IgD-negative memory B cell (primary cell): ENCODE measurements around the gene PPP1R15B. TPM values are rescaled to one million over a fixed set of nuclear protein-coding genes. Genes with fewer than 3 reads are reported as not detected.

Experiments
- H3K27ac Mint-ChIP-seq, 3 donors: one replicate each; pipeline ENCODE4 v1.8.0; 2020 to 2022; ENCODE audit warnings: mild to moderate bottlenecking in 3 of 3, mixed read lengths in 3 of 3, moderate library complexity in 1 of 3
- H3K27me3 Mint-ChIP-seq: one replicate; pipeline ENCODE4 v1.8.0; 2021; ENCODE audit warnings: mixed read lengths
- H3K36me3 Mint-ChIP-seq: one replicate; pipeline ENCODE4 v1.8.0; 2020; ENCODE audit warnings: mild to moderate bottlenecking, mixed read lengths
- H3K4me1 Mint-ChIP-seq, 3 donors: one replicate each; pipeline ENCODE4 v1.8.0; 2020 to 2022; ENCODE audit warnings: mixed read lengths in 3 of 3, mild to moderate bottlenecking in 1 of 3
- H3K4me3 Mint-ChIP-seq, 4 donors: one replicate each; pipeline ENCODE4 v1.8.0; 2020 to 2022; ENCODE audit warnings: mild to moderate bottlenecking in 4 of 4, mixed read lengths in 4 of 4, moderate library complexity in 3 of 4
- H3K9me3 Mint-ChIP-seq, 3 donors: one replicate each; pipeline ENCODE4 v1.8.0; 2020 to 2021; ENCODE audit warnings: mixed read lengths in 3 of 3, mild to moderate bottlenecking in 1 of 3
- polyA plus RNA-seq: library from polyadenylated mRNA; unstranded; fragments of 300-500 nt; fragmentation: Illumina TruSeq; gene quantifications from one replicate; pipeline ENCODE4 v1.2.3, GENCODE V29; 2021

The PPP1R15B gene
- polyA plus RNA-seq, 1 donor from 2014 or later: 24.4 TPM

DNA sequence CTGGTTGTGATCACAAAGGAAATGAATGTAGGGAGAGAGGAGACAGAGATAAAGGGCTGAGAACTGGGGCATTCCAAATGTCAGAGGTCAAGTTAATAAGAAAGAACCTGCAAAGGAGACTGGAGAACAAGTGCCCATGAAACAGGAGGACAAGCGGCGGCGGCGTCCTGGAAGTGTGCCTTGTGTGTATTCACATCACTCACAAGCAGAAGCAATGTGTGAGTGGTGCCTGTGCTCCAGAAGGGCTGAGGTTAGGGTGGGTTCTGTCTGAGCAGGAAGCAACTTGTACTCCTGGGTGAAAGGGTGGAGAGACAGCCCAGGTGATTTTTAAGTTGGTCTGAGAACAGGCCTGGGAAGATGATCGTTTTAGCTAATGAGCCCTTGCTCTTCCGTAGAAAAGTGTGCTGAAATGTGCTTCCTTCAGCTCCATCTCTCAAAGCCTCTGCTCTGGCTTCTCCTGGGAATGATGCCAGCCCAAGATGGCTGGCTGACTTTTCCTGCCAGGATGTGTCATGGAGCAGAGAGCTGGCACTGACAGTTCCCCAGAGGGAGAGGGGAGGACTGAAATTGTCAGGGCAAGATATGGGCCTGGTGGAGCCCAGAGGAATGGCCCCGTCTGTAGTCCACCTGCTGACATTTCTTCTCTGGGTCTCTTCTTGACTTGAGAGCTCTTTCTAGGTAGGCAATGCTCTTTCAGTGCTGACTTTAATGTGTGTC, 26.8 kb downstream of the PPP1R15B start:
- H3K4me3 Mint-ChIP-seq: no peak overlapping the region
- H3K36me3 Mint-ChIP-seq: no peaks in the 10 kb centered on the region
- H3K9me3 Mint-ChIP-seq: no peaks in the 10 kb centered on the region
- H3K4me1 Mint-ChIP-seq: peaks cover 0 to 2% (median 0%) of the 10 kb centered on the region in 3 donors
- H3K27ac Mint-ChIP-seq: no peak overlapping the region
- H3K27me3 Mint-ChIP-seq: peaks cover 17% of the 10 kb centered on the region

- Mint-ChIP-seq H3K27ac (no peak overlapping the region), H3K9me3 (no peaks in the 10 kb centered on the region), H3K27me3 (peaks cover 25% of the 10 kb centered on the region), H3K4me3 (no peak overlapping the region), H3K36me3 (no peaks in the 10 kb centered on the region), H3K4me1 (peaks cover 1 to 4% (median 3%) of the 10 kb centered on the region in 3 donors)
These were observed 28.3 kb downstream of the PPP1R15B start for GRCh38 chr1:204383163-204383904.

GRCh38 chr1:204382714-204383083, 28.9 kb downstream of the PPP1R15B start:
- Mint-ChIP-seq H3K36me3 (no peaks in the 10 kb centered on the region), H3K27ac (no peak overlapping the region), H3K4me3 (no peak overlapping the region), H3K9me3 (no peaks in the 10 kb centered on the region), H3K4me1 (peaks cover 4 to 9% (median 7%) of the 10 kb centered on the region in 3 donors), H3K27me3 (peaks cover 28% of the 10 kb centered on the region)

DNA sequence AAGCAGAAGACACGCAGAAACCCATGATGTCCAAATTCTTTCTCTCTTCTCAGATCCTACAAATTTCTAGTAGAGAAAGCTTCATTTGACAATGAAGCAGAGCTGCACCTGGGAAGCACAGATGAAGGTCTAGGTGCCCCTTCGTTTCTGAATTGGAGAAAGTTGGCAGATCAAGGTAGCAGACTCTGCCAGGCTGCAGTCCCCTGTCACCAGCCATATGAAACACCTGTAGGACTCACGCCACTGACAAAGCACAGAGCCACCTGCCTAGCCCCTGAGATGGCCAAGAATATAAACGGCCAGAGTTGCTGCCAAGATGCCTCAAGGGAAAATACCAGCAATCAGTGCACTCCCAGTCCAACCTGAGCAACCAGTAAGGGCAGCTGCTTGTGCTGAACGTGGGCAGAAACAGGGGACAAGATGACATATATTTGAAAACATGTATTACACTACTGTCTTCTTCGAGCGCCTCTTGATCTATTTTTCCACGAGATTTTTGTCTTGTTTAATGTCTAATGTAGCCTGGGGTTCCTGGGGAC, 31.3 kb downstream of the PPP1R15B start:
- H3K27ac Mint-ChIP-seq: no peak overlapping the region

DNA sequence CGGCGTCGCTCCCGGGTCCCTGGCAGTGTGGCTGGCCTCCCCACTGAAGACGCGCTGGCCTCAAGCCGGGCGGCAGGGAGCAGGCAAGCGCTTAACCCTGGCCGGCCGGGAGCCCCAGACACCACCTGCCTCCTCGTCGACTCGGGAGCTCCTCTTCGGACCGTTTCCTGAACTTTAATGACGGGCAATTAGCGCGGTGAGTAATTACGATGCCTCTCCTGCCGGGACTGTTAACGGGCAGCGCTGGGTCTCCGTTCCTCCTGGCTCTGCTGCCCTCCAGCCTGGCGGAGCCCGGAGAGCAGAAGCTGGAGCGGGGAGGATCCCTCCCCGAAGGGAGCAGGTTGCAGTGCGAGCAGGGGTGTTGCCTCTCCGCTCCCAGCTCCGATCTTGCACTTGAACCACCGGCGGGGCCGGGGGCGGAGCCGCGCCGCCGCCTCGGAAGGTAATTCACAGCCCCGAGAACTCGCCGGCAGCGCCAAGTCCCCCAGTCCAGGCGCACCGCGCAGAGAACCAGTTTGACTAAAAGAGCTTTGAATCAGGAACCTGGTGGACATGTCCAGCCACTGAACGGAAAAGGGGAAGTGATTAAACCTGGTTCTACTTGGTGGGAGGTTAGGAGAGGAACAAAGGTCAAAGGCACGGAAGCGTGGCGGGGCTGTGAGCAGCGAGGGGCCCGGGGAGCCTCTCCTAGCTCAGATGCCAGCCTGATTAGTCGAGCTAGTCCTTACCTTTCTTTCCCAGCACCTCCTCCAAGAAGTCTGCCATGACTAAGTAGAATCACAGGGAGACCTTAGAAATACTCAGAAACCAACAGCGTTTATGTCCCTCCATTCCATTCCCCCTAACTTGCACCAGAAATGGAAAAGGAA, 33.6 kb downstream of the PPP1R15B start:
- Mint-ChIP-seq H3K4me1 (peaks cover 4 to 11% (median 11%) of the 10 kb centered on the region in 3 donors), H3K27me3 (peaks cover 38% of the 10 kb centered on the region), H3K36me3 (no peaks in the 10 kb centered on the region), H3K4me3 (peak overlapping the region; percentile 42 to 95 (median 80)), H3K27ac (peak overlapping the region in 1 of 3 donors; percentile 69), H3K9me3 (no peaks in the 10 kb centered on the region)

More for the DNA sequence above, 31.3 kb downstream of the PPP1R15B start:
- Mint-ChIP-seq H3K36me3 (no peaks in the 10 kb centered on the region), H3K27me3 (peaks cover 38% of the 10 kb centered on the region), H3K4me3 (peak overlapping the region in 2 of 4 donors; percentile 28 to 43), H3K9me3 (no peaks in the 10 kb centered on the region), H3K4me1 (peaks cover 4 to 11% (median 11%) of the 10 kb centered on the region in 3 donors)

DNA sequence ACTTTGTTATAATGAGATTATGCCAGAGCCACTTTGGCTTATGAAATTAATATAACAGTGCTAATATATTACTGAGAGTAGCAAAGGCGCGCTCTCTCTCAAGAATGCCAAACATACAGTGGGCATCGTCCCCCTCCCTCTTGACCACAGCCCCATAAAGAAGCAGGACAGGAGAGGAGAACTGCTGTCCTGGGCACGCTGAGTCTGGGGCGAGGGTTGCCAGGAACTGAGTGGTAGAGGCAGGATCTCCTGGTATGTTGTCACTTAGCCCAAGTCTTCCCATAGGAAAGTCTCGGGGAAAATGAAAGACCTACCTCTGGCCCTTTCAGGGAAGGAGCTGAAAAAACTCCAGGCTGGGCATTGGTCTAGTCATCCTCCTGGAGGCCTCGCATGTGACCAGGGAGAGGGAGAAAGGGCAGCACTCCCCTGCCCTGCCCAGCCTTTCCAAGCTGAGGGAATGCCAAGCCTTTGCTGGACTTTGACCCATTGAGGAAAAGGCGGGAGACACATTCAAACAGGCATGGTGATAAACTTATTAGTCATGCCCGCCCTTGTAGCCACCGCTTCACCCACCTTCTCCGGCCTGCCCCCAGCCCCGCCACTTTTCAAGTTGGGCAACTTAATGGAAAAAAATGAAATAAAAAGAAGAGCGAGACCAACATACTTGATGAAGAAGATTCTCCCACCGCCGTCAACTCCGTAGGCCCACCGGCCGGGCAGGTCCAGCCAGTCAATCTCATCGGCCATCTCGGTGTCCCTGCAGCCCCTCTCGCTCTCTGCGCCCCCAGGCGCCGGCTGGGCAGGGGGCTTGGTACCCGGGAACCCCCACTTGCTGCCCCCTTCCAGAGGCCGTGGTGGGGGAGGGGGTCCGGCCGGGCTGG, 34.5 kb downstream of the PPP1R15B start:
- peak overlapping the region in 3 of 4 donors; percentile 18 to 83 (median 83) for H3K4me3 Mint-ChIP-seq
- H3K9me3 Mint-ChIP-seq: no peaks in the 10 kb centered on the region
- peaks cover 4 to 11% (median 11%) of the 10 kb centered on the region in 3 donors for H3K4me1 Mint-ChIP-seq
- peaks cover 38% of the 10 kb centered on the region for H3K27me3 Mint-ChIP-seq
- no peaks in the 10 kb centered on the region for H3K36me3 Mint-ChIP-seq
- peak overlapping the region in 1 of 3 donors; percentile 25 for H3K27ac Mint-ChIP-seq

GRCh38 chr1:204376465-204376864, 35.2 kb downstream of the PPP1R15B start:
- peak overlapping the region in 2 of 4 donors; percentile 4 to 18 for H3K4me3 Mint-ChIP-seq
- peaks cover 34% of the 10 kb centered on the region for H3K27me3 Mint-ChIP-seq
- H3K9me3 Mint-ChIP-seq: no peaks in the 10 kb centered on the region
- peaks cover 4 to 11% (median 9%) of the 10 kb centered on the region in 3 donors for H3K4me1 Mint-ChIP-seq
- H3K27ac Mint-ChIP-seq: no peak overlapping the region
- no peaks in the 10 kb centered on the region for H3K36me3 Mint-ChIP-seq

GRCh38 chr1:204373911-204374310, 37.7 kb downstream of the PPP1R15B start:
- H3K4me3 Mint-ChIP-seq: no peak overlapping the region
- H3K27me3 Mint-ChIP-seq: peaks cover 17% of the 10 kb centered on the region

DNA sequence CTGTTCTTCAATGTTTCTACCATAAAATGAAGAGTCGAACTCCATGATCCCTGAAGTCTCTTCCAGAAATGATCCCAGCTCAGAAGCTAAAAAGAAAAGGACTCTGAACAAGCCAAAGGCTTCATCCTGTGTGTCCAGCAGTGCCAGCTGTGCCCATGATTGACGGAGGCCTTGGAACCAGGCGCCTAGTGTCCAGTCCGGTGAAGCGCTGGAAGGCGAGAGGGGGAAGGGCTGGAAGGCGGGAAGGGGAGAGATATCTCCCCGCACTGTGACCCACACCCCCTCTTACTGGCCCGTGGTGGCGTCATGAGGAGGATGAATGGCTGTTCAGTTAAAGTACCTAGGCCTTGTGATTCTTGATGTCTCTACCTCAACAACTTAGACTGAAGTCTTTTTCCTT, 41.4 kb downstream of the PPP1R15B start:
- peaks cover 5% of the 10 kb centered on the region for H3K27me3 Mint-ChIP-seq
- peak overlapping the region in 1 of 3 donors; percentile 18 for H3K27ac Mint-ChIP-seq
- no peaks in the 10 kb centered on the region for H3K9me3 Mint-ChIP-seq
- H3K36me3 Mint-ChIP-seq: no peaks in the 10 kb centered on the region
- no peak overlapping the region for H3K4me3 Mint-ChIP-seq
- peaks cover 0 to 8% (median 0%) of the 10 kb centered on the region in 3 donors for H3K4me1 Mint-ChIP-seq

More at GRCh38 chr1:204373911-204374310, 37.7 kb downstream of the PPP1R15B start:
- Mint-ChIP-seq H3K36me3 (no peaks in the 10 kb centered on the region), H3K27ac (no peak overlapping the region), H3K9me3 (no peaks in the 10 kb centered on the region), H3K4me1 (peaks cover 4 to 11% (median 9%) of the 10 kb centered on the region in 3 donors)

- H3K4me1 Mint-ChIP-seq: peaks cover 0 to 8% (median 0%) of the 10 kb centered on the region in 3 donors
- peaks cover 8% of the 10 kb centered on the region for H3K27me3 Mint-ChIP-seq
- no peaks in the 10 kb centered on the region for H3K36me3 Mint-ChIP-seq
- H3K4me3 Mint-ChIP-seq: no peak overlapping the region
- no peaks in the 10 kb centered on the region for H3K9me3 Mint-ChIP-seq
- no peak overlapping the region for H3K27ac Mint-ChIP-seq
These were observed 42.5 kb downstream of the PPP1R15B start for GRCh38 chr1:204368996-204369726.

GRCh38 chr1:204367956-204368355, 43.7 kb downstream of the PPP1R15B start:
- Mint-ChIP-seq H3K4me1 (peaks cover 4 to 11% (median 4%) of the 10 kb centered on the region in 3 donors), H3K36me3 (no peaks in the 10 kb centered on the region), H3K4me3 (no peak overlapping the region), H3K9me3 (no peaks in the 10 kb centered on the region), H3K27me3 (peaks cover 10% of the 10 kb centered on the region), H3K27ac (peak overlapping the region in 1 of 3 donors; percentile 21)

DNA sequence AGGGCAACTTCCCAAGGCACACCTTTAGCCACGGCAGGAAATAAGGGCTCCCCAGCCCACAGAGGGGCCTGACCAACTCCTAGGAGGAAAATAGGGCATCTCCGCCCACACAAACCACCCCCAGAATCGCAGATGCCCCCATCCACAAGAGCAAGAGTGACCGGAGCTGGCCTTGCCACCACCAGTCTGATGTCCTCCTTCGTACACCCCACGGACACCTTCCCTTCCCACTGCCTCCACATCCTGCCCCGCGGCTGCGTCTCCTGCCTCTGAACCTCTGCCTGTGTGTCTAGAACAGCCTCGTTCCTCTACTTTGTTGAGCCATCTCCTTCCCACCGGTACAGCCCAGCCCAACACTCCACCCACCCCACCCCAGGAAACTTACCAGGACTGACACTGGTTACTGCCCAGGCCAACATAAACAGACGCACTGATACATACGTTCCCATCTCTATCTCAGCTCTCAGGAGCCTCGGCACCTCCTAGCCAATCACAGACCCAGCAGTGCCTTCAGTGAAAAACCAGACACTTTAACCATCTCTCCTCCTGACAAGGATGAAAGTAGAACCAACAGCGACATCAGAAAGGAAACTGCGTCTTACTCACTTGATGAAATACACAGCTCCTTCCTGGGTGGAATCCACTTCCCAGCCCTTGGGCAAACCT, 44.3 kb downstream of the PPP1R15B start:
- H3K4me3 Mint-ChIP-seq: no peak overlapping the region
- no peaks in the 10 kb centered on the region for H3K9me3 Mint-ChIP-seq
- peaks cover 4 to 11% (median 4%) of the 10 kb centered on the region in 3 donors for H3K4me1 Mint-ChIP-seq
- H3K27me3 Mint-ChIP-seq: peaks cover 12% of the 10 kb centered on the region
- H3K27ac Mint-ChIP-seq: peak overlapping the region in 1 of 3 donors; percentile 86
- H3K36me3 Mint-ChIP-seq: no peaks in the 10 kb centered on the region

DNA sequence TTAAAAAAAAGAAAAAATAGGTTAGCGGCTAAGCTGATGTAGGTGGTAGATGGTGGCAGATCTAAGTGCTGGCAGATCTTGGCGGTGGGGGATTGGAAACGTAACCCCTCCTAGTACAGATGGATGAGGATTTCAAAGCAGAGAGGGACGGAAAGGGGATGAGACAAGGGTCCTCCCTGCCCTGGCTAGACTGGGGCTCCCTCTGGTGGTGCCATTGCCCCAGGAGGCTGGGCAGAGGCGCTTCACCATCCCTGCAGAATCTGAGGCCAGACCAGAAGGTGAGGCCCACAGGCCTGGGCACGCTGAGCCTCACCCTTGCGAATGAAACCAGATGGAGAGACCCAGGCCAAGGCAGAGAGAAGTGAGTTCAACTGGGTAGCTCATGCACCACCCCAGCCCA, 44.9 kb downstream of the PPP1R15B start:
- H3K4me3 Mint-ChIP-seq: peak overlapping the region in 1 of 4 donors; percentile 5
- H3K27me3 Mint-ChIP-seq: peaks cover 15% of the 10 kb centered on the region
- peaks cover 4 to 11% (median 4%) of the 10 kb centered on the region in 3 donors for H3K4me1 Mint-ChIP-seq
- H3K9me3 Mint-ChIP-seq: no peaks in the 10 kb centered on the region
- H3K27ac Mint-ChIP-seq: no peak overlapping the region
- no peaks in the 10 kb centered on the region for H3K36me3 Mint-ChIP-seq
